ENCODE measurements around the gene SHROOM3. TPM values are rescaled to one million over a fixed set of nuclear protein-coding genes. Genes with fewer than 3 reads are reported as not detected.
"Not testable (repeated sequence)": the region's sequence is repeated elsewhere in the genome, so short reads cannot be mapped to it uniquely, and the experiment has no call there.

SHROOM3 gene
- total and polyA plus RNA-seq, 7 donors = 5.1 to 71.0 (median 28.2) TPM

GRCh38 chr4:76723373-76723772 lies 288.3 kb downstream of the SHROOM3 start:
- H3K27me3 ChIP-seq = no peaks in the 10 kb centered on the region
- H3K36me3 ChIP-seq = no peaks in the 10 kb centered on the region
- no peak for TF ChIP-seq EP300 (IDR thresholded peaks at IDR 0.05)
- TF ChIP-seq, protein P1, sequence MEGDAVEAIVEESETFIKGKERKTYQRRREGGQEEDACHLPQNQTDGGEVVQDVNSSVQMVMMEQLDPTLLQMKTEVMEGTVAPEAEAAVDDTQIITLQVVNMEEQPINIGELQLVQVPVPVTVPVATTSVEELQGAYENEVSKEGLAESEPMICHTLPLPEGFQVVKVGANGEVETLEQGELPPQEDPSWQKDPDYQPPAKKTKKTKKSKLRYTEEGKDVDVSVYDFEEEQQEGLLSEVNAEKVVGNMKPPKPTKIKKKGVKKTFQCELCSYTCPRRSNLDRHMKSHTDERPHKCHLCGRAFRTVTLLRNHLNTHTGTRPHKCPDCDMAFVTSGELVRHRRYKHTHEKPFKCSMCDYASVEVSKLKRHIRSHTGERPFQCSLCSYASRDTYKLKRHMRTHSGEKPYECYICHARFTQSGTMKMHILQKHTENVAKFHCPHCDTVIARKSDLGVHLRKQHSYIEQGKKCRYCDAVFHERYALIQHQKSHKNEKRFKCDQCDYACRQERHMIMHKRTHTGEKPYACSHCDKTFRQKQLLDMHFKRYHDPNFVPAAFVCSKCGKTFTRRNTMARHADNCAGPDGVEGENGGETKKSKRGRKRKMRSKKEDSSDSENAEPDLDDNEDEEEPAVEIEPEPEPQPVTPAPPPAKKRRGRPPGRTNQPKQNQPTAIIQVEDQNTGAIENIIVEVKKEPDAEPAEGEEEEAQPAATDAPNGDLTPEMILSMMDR (IDR thresholded peaks at IDR 0.05) = no peak
- TF ChIP-seq POLR2AphosphoS5 (IDR thresholded peaks at IDR 0.05) = no peak
- TF ChIP-seq POLR2A (IDR thresholded peaks at IDR 0.05) = no peak
- intact Hi-C loops (cut with DNase I) = no loop called here
- H3K27ac ChIP-seq = peak overlapping the region in 2 of 4 donors; percentile 49 to 50
- DNase-seq = no peak
- peaks cover 0 to 28% (median 18%) of the 10 kb centered on the region in 4 donors for H3K4me1 ChIP-seq
- no peaks in the 10 kb centered on the region for H3K9me3 ChIP-seq
- H3K4me3 ChIP-seq = no peak overlapping the region

DNA sequence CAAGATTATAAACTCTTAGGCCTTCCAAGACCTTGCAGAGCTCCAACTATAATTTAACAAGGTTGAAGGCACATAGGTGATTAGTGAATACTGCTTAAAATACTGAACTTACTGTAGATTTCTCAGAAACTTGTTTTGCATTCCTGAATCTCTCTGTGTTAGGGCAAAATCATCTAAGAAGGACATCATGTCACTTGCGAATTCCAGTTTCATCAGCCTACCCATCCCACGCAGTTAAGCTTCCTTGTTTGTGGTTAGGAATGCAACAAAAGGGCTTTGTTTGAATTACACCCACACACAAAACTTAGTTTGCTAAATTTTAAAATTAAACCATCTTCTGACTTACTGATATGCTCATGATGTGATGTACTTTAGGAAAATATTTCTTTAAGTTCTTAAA lies 288.9 kb downstream of the SHROOM3 start:
- H3K27ac ChIP-seq = peak overlapping the region in 2 of 4 donors; percentile 49 to 50
- no peaks in the 10 kb centered on the region for H3K36me3 ChIP-seq
- no peak overlapping the region for H3K4me3 ChIP-seq
- no peaks in the 10 kb centered on the region for H3K9me3 ChIP-seq
- WGBS, 2 donors = 21 to 33% methylated on average over 2 of the region's 2 CpGs
- TF ChIP-seq POLR2AphosphoS5 (IDR thresholded peaks at IDR 0.05) = no peak
- TF ChIP-seq POLR2A (IDR thresholded peaks at IDR 0.05) = no peak
- TF ChIP-seq, protein P1 (IDR thresholded peaks at IDR 0.05) = no peak
- no peak for TF ChIP-seq EP300 (IDR thresholded peaks at IDR 0.05)
- peaks cover 0 to 23% (median 15%) of the 10 kb centered on the region in 4 donors for H3K4me1 ChIP-seq
- intact Hi-C loops (cut with DNase I) = no loop called here
- DNase-seq = no peak
- H3K27me3 ChIP-seq = no peaks in the 10 kb centered on the region

DNA sequence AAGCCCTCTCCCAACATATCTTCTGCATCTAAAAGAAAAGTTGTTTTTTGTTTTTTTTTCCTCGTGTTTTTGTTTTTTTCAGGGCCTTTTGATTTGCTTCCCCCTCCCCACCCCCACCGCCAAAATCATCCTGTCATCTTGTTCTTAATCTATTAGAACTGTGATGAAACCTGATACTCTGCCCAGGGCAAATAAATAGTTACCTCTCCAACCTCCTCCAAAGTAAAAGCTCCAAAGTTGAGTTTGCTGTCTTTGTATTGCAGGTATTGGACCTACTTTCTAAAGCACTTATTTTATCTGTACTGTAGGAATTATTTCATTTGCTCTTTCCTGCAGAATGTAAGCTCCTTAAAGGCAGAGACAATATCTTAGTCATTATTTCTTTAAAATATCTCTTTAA lies 290.0 kb downstream of the SHROOM3 start:
- TF ChIP-seq POLR2AphosphoS5 (IDR thresholded peaks at IDR 0.05) (no peak), EP300 (IDR thresholded peaks at IDR 0.05) (no peak), POLR2A (IDR thresholded peaks at IDR 0.05) (no peak)
- TF ChIP-seq, protein P1 (IDR thresholded peaks at IDR 0.05) = no peak
- Histone ChIP-seq H3K9me3 (no peaks in the 10 kb centered on the region), H3K4me3 (no peak overlapping the region), H3K27ac (no peak overlapping the region), H3K27me3 (no peaks in the 10 kb centered on the region), H3K4me1 (peaks cover 0 to 27% (median 14%) of the 10 kb centered on the region in 4 donors), H3K36me3 (no peaks in the 10 kb centered on the region)
- 87 to 90% methylated on average over 2 of the region's 2 CpGs for WGBS, 2 donors
- DNase-seq = no peak
- intact Hi-C loops (cut with DNase I) = no loop called here

DNA sequence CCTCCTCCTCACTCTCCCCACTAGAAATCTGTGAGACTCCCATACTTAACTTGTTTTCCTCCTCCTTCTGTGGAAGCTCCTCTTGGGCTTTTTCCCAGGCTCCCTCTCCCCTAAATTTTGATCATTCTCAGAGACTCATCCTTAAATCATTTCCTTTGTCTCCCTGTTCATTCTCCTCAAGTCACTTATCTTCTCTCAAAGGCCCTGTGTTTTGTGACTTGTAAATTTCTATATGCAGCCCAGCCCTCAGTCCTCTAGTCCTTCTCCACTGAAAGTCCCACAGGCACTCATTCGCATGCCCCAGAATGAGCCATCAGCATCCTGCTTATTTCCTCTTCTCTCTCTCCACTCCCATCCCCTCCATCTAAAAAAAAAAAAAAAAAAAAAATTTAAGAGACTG lies 291.1 kb downstream of the SHROOM3 start:
- Histone ChIP-seq H3K36me3 (no peaks in the 10 kb centered on the region), H3K9me3 (no peaks in the 10 kb centered on the region), H3K27ac (no peak overlapping the region), H3K4me3 (no peak overlapping the region), H3K4me1 (peaks cover 0 to 27% (median 14%) of the 10 kb centered on the region in 4 donors), H3K27me3 (no peaks in the 10 kb centered on the region)
- WGBS, 2 donors = 91 to 97% methylated on average over 1 of the region's 1 CpG
- no peak for DNase-seq
- TF ChIP-seq, protein P1 (IDR thresholded peaks at IDR 0.05) = no peak
- no peak for TF ChIP-seq EP300 (IDR thresholded peaks at IDR 0.05)
- no peak for TF ChIP-seq POLR2AphosphoS5 (IDR thresholded peaks at IDR 0.05)
- TF ChIP-seq POLR2A (IDR thresholded peaks at IDR 0.05) = no peak
- intact Hi-C loops (cut with DNase I) = no loop called here

DNA sequence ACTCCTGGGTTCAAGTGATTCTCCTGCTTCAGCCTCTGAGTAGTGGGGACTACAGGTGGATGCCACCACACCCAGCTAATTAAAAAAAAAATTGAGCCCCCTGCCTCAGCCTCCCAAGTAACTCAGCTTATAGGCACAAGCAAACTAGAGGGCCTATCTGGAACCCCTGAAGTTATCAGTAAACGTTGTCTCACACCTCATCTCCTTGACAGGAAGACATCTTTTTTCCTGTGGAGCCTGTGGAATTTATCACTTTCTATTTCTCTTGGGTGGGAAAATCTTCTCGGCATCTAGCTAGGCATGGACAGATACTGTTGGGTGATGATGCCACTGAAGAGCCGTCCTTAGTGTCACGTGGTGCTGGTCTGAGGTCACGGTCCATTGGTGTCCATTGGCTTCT lies 291.6 kb downstream of the SHROOM3 start:
- H3K36me3 ChIP-seq = no peaks in the 10 kb centered on the region
- H3K27me3 ChIP-seq = no peaks in the 10 kb centered on the region
- no peak for TF ChIP-seq POLR2A (IDR thresholded peaks at IDR 0.05)
- no peak for TF ChIP-seq POLR2AphosphoS5 (IDR thresholded peaks at IDR 0.05)
- no peak for TF ChIP-seq EP300 (IDR thresholded peaks at IDR 0.05)
- TF ChIP-seq, protein P1 (IDR thresholded peaks at IDR 0.05) = no peak
- intact Hi-C loops (cut with DNase I) = no loop called here
- H3K27ac ChIP-seq = no peak overlapping the region
- WGBS, 2 donors = 94 to 95% methylated on average over 5 of the region's 5 CpGs
- no peak overlapping the region for H3K4me3 ChIP-seq
- DNase-seq = no peak
- H3K9me3 ChIP-seq = no peaks in the 10 kb centered on the region
- peaks cover 0 to 27% (median 14%) of the 10 kb centered on the region in 4 donors for H3K4me1 ChIP-seq

- H3K9me3 ChIP-seq; intact Hi-C loops (cut with DNase I); H3K27me3 ChIP-seq; DNase-seq; H3K4me3 ChIP-seq; H3K36me3 ChIP-seq; H3K27ac ChIP-seq: not testable (repeated sequence)
- WGBS, 2 donors = 93% methylated on average over 5 of the region's 5 CpGs
- peaks cover 0 to 25% (median 15%) of the 10 kb centered on the region in 4 donors for H3K4me1 ChIP-seq
These were observed 292.9 kb downstream of the SHROOM3 start for GRCh38 chr4:76727934-76728333.
